Neural cell (in vitro differentiated cells): ENCODE results near the gene GVQW3. TPM values are rescaled to one million over a fixed set of nuclear protein-coding genes. Genes with fewer than 3 reads are reported as not detected.
A peak's percentile ranks its signal among the peaks of the same experiment; 100 is the strongest.

Source experiments
- H2AFZ ChIP-seq: fragments of 200-600, 300-800 bp; sonication (generic), shearing (Covaris generic); 2 replicates; pipeline ENCODE4 v1.6.0; 2014; ENCODE audit warnings: low read depth, mild to moderate bottlenecking, antibody characterized with exemption, low read length, moderate library complexity
- H3F3A ChIP-seq: fragments of 200-600 bp; shearing (Covaris generic); 2 replicates; pipeline ENCODE4 v1.6.1; 2016; ENCODE audit warnings: mild to moderate bottlenecking, moderate library complexity, mixed read lengths, antibody characterized with exemption, low read length; ENCODE audit not compliant: insufficient read depth, poor library complexity, severe bottlenecking
- H3K27ac ChIP-seq: fragments of 200-600, 300-800 bp; sonication (generic), shearing (Covaris generic); 2 replicates; pipeline ENCODE4 v1.5.1; 2014; ENCODE audit warnings: mild to moderate bottlenecking, low read length, moderate library complexity
- H3K27me3 ChIP-seq: fragments of 300-800, 200-600 bp; sonication (generic), shearing (Covaris generic); 2 replicates; pipeline ENCODE4 v1.6.0; 2014; ENCODE audit warnings: mild to moderate bottlenecking, low read depth, low read length, moderate library complexity; ENCODE audit not compliant: insufficient read depth
- H3K36me3 ChIP-seq: fragments of 300-800, 200-600 bp; sonication (generic), shearing (Covaris generic); 2 replicates; pipeline ENCODE4 v1.5.1; 2014; ENCODE audit warnings: mild to moderate bottlenecking, antibody characterized with exemption, low read length, moderate library complexity; ENCODE audit not compliant: insufficient read depth
- H3K4me2 ChIP-seq: fragments of 300-800, 200-600 bp; sonication (generic), shearing (Covaris generic); 2 replicates; pipeline ENCODE4 v1.6.0; 2014; ENCODE audit warnings: mild to moderate bottlenecking, low read length
- H3K4me3 ChIP-seq: fragments of 300-800, 200-600 bp; sonication (generic), shearing (Covaris generic); 2 replicates; pipeline ENCODE4 v1.5.1; 2014; ENCODE audit warnings: mild to moderate bottlenecking, low read length, moderate library complexity
- H3K79me2 ChIP-seq: fragments of 200-600 bp; shearing (Covaris generic); replicated peaks from 2 replicates; pipeline ENCODE4 v1.6.0; 2014; ENCODE audit warnings: mild to moderate bottlenecking, low read length, moderate library complexity; ENCODE audit not compliant: insufficient read depth
- H3K9ac ChIP-seq: fragments of 300-800, 200-600 bp; sonication (generic), shearing (Covaris generic); 2 replicates; pipeline ENCODE4 v1.6.1; 2016; ENCODE audit warnings: mild to moderate bottlenecking, low read length, mixed read lengths
- H3K9me2 ChIP-seq: fragments of 200-600 bp; shearing (Covaris generic); 2 replicates; pipeline ENCODE4 v1.6.1; 2016; ENCODE audit warnings: mild to moderate bottlenecking, low read length, mixed read lengths; ENCODE audit not compliant: insufficient read depth
- H3K9me3 ChIP-seq: fragments of 200-600, 300-800 bp; sonication (generic), shearing (Covaris generic); 2 replicates; pipeline ENCODE4 v1.6.1; 2016; ENCODE audit warnings: mild to moderate bottlenecking, mixed run types, low read length, moderate library complexity, mixed read lengths
- H4K20me1 ChIP-seq: fragments of 200-600 bp; shearing (Covaris generic); 2 replicates; pipeline ENCODE4 v1.6.1; 2016; ENCODE audit warnings: mild to moderate bottlenecking, mixed run types; ENCODE audit not compliant: insufficient read depth
- CTCF ChIP-seq: fragments of 450-650 bp; IDR thresholded peaks from 2 replicates; pipeline ENCODE4 v1.5.1; 2014; ENCODE audit warnings: antibody characterized with exemption, mild to moderate bottlenecking, moderate library complexity; ENCODE audit not compliant: poor library complexity, severe bottlenecking
- EP300 ChIP-seq: fragments of 450-650 bp; conservative IDR thresholded peaks from 2 replicates; pipeline ENCODE4 v1.6.1; 2014; ENCODE audit warnings: antibody characterized with exemption, mild to moderate bottlenecking, moderate library complexity; ENCODE audit not compliant: poor library complexity, severe bottlenecking
- EZH2 ChIP-seq: fragments of 200-600, 300-800 bp; shearing (Covaris generic), sonication (generic); IDR thresholded peaks from 2 replicates; pipeline ENCODE4 v1.6.1; 2014; ENCODE audit warnings: antibody characterized with exemption, low read length, borderline replicate concordance, mild to moderate bottlenecking; ENCODE audit not compliant: insufficient read depth, poor library complexity, severe bottlenecking
- MXI1 ChIP-seq: fragments of 450-650 bp; conservative IDR thresholded peaks from 2 replicates; pipeline ENCODE4 v1.6.1; 2014; ENCODE audit warnings: antibody characterized with exemption, mild to moderate bottlenecking; ENCODE audit not compliant: poor library complexity, severe bottlenecking
- POLR2AphosphoS5 ChIP-seq: IDR thresholded peaks from 2 replicates; pipeline ENCODE4 v1.6.1; 2012
- RAD21 ChIP-seq: fragments of 450-650 bp; conservative IDR thresholded peaks from 2 replicates; pipeline ENCODE4 v1.6.1; 2014; ENCODE audit warnings: antibody characterized with exemption, mild to moderate bottlenecking, moderate library complexity
- REST ChIP-seq: IDR thresholded peaks from 2 replicates; pipeline ENCODE4 v1.6.1; 2012; ENCODE audit warnings: borderline replicate concordance
- SMC3 ChIP-seq: fragments of 450-650 bp; conservative IDR thresholded peaks from 2 replicates; pipeline ENCODE4 v1.6.1; 2014; ENCODE audit warnings: antibody characterized with exemption, mild to moderate bottlenecking, moderate library complexity; ENCODE audit not compliant: poor library complexity
- TAF1 ChIP-seq: IDR thresholded peaks from 2 replicates; pipeline ENCODE4 v1.6.1; 2012; ENCODE audit warnings: low read depth
- polyA plus RNA-seq: library from polyadenylated mRNA; depleted of rRNA; stranded (reverse); fragments of >200 nt; gene quantifications from 2 replicates; pipeline ENCODE4 v1.2.3, GENCODE V29; 2014

The GVQW3 gene
- polyA plus RNA-seq, 1 donor from 2014 or later, result 17.2 TPM

GRCh38 chr11:76443268-76443980, 62.3 kb downstream of the GVQW3 start:
- H3K4me3 ChIP-seq, result peak overlapping the region; percentile 84
- peak overlapping the region; percentile 98 for H3K9ac ChIP-seq
- H3K9me2 ChIP-seq, result no peaks in the 10 kb centered on the region
- peaks cover 37% of the 10 kb centered on the region for H3K79me2 ChIP-seq
- H3K4me2 ChIP-seq, result peak overlapping the region; percentile 71
- H3K27ac ChIP-seq, result peak overlapping the region; percentile 97
- TF ChIP-seq EZH2 (no peak), MXI1 (no peak), SMC3 (no peak), TAF1 (no peak), CTCF (no peak), POLR2AphosphoS5 (no peak), REST (no peak), RAD21 (no peak), EP300 (no peak)
- no peaks in the 10 kb centered on the region for H3K9me3 ChIP-seq
- no peaks in the 10 kb centered on the region for H3K36me3 ChIP-seq
- no peaks in the 10 kb centered on the region for H4K20me1 ChIP-seq
- peak overlapping the region; percentile 46 for H2AFZ ChIP-seq
- no peaks in the 10 kb centered on the region for H3K27me3 ChIP-seq
- no peaks in the 10 kb centered on the region for H3F3A ChIP-seq

DNA sequence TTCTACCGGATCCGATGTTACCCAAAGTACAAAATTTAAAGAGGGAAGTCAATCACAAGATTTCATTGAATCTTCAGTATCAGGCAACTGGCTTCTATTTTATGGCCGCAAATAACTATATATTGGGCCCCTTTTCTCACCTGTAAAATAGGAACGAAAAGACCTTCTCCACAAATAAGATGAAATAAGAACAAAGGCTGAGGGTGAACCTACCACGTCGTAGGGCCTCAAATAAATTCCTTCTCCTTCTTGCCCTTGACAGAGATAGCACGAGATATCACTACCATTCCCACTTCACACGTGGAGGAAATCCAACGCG, 62.9 kb downstream of the GVQW3 start:
- no peaks in the 10 kb centered on the region for H3K36me3 ChIP-seq
- H3K9me2 ChIP-seq, result no peaks in the 10 kb centered on the region
- H3K79me2 ChIP-seq, result peaks cover 38% of the 10 kb centered on the region
- H3K27ac ChIP-seq, result peak overlapping the region; percentile 97
- peak overlapping the region; percentile 98 for H3K9ac ChIP-seq
- H3K4me2 ChIP-seq, result peak overlapping the region; percentile 71
- H3K4me3 ChIP-seq, result peak overlapping the region; percentile 84
- H2AFZ ChIP-seq, result peak overlapping the region; percentile 46
- no peaks in the 10 kb centered on the region for H3K27me3 ChIP-seq
- TF ChIP-seq RAD21 (no peak), REST (no peak), EZH2 (no peak), SMC3 (no peak), MXI1 (no peak), CTCF (no peak), EP300 (no peak), POLR2AphosphoS5 (no peak), TAF1 (no peak)
- H3F3A ChIP-seq, result no peaks in the 10 kb centered on the region
- no peaks in the 10 kb centered on the region for H3K9me3 ChIP-seq
- no peaks in the 10 kb centered on the region for H4K20me1 ChIP-seq
